ENCODE results near the gene ALS2.
A peak's percentile ranks its signal among the peaks of the same experiment; 100 is the strongest.

The ALS2 gene

DNA sequence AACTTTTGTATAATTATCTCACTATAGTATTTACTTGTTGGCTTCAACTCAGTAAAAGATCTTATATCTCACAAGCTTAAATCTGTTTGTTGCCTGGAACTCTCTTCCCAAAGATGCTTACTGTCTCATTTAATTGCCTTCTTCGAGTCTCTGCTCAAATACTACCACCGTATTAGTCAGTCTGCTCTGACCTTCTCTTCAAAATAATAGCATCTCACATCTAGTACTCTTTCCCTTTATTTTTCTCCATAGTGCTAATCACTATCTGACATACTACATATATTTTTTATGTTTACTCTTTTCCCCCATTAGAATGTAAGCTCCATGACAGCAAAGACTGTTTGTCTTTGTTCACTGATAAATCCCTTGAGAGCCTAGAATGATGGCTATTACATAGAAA lies 71.7 kb downstream of the ALS2 start:
- no peak for DNase-seq (ENCODE audit: low read depth in 1 of 2, low spot score in 1 of 2)
- TF ChIP-seq JUND (IDR thresholded peaks at IDR 0.05; ENCODE audit: low read depth): no peak
- in situ Hi-C loops (cut with HindIII; ENCODE audit: low pct_unique_long_range_greater_than_20kb, low sequenced_read_pairs): no loop called here

DNA sequence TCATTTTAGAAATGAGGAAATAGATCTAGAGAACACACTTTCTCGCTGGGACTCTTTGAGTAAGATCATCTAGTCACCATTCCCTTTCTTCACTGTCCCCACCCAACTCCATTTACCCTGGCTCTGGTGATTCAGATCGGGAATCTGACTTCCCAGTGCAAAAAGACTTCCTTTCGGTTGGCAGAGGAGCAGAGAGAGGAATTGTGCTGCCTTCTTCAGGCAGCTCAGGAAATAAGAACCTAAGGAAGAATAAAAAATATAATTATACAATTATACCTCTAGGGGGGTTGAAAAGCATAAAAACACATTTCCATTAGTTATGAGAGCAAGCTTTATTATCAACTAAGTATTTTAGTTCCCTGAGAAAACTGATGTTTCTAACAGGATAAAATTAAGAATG lies 73.0 kb downstream of the ALS2 start:
- DNase-seq (ENCODE audit: low read depth in 1 of 2, low spot score in 1 of 2): no peak
- TF ChIP-seq JUND (IDR thresholded peaks at IDR 0.05; ENCODE audit: low read depth): no peak
- in situ Hi-C loops (cut with HindIII; ENCODE audit: low pct_unique_long_range_greater_than_20kb, low sequenced_read_pairs): no loop called here

DNA sequence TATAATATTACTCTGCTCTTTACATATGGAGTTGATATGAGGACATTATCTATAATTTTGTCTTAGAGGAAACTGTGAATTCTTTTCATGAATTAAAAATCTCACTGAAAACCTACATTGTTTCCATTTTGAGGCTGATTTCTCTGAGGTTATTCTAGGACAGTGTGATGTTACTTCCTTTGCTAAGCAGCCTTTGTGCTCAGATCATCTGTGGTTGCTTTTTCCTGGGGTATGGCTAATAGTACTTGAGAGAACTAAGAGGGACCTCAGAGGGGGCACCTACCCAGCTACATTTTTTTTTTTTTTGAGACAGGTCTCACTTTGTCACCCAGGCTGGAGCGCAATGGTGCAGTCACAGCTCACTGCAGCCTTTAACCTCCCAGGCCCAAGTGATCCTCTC lies 73.6 kb downstream of the ALS2 start:
- in situ Hi-C loops (cut with HindIII; ENCODE audit: low pct_unique_long_range_greater_than_20kb, low sequenced_read_pairs): no loop called here
- TF ChIP-seq JUND (IDR thresholded peaks at IDR 0.05; ENCODE audit: low read depth): no peak
- DNase-seq (ENCODE audit: low read depth in 1 of 2, low spot score in 1 of 2): no peak

DNA sequence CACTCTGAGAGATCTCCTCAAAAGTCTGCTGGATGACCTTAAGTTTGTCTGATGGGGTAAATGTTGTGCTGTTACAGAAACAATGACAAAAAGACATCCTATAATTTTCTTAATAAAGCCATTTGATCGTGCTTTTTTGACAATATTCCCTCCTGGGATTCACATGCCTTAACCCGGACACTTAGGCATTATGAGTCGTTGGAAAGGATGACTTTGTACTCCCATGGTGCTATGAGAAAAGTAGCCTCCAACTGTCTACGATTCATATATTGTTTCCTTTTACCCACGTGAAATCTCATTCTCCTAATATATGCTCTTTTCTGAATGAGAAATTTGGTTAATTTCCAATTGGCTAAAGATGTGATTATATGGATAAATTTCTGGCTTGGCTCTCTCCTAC lies 76.2 kb downstream of the ALS2 start:
- TF ChIP-seq JUND (IDR thresholded peaks at IDR 0.05; ENCODE audit: low read depth): no peak
- in situ Hi-C loops (cut with HindIII; ENCODE audit: low pct_unique_long_range_greater_than_20kb, low sequenced_read_pairs): no loop called here
- no peak for DNase-seq (ENCODE audit: low read depth in 1 of 2, low spot score in 1 of 2)

DNA sequence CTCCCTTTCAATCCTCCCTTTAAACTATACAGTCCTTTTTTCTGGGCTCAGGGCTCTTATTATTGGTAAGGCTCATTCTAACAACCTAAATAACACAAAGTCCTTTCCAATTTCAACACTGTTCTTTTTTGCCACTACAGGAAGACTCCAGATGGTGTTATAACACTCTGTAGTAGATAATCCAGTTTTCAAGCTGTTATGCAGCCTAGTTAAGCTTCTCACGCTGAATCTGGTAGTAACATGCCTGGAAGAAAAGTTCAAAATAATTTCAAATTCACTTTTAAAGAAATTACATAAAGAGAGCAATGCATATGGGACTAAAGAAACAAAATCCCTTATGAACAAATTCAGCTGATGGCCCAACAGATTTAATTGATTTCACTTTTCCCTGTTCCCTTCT lies 79.1 kb downstream of the ALS2 start:
- DNase-seq (ENCODE audit: low read depth in 1 of 2, low spot score in 1 of 2): no peak
- in situ Hi-C loops (cut with HindIII; ENCODE audit: low pct_unique_long_range_greater_than_20kb, low sequenced_read_pairs): no loop called here
- no peak for TF ChIP-seq JUND (IDR thresholded peaks at IDR 0.05; ENCODE audit: low read depth)

DNA sequence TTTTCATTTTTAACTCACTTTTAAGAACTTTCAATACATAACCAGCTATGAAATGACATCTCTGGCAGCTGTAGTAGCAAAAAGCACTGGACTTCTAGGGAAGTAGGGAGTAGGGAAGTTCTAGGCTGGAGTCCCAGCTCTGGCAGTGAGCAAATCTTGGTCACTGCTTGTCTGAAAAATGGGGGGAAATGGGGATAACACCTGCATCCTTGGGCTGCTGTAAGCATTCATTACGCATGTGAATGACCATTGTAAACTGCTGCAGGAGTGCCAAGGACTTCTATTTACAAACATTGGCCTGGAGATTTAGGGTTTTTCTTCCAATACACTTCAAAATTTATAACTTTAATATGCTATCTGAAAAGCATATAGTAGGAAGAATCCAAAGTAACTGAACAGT lies 81.3 kb downstream of the ALS2 start:
- no peak for TF ChIP-seq JUND (IDR thresholded peaks at IDR 0.05; ENCODE audit: low read depth)
- in situ Hi-C loops (cut with HindIII; ENCODE audit: low pct_unique_long_range_greater_than_20kb, low sequenced_read_pairs): no loop called here
- no peak for DNase-seq (ENCODE audit: low read depth in 1 of 2, low spot score in 1 of 2)

DNA sequence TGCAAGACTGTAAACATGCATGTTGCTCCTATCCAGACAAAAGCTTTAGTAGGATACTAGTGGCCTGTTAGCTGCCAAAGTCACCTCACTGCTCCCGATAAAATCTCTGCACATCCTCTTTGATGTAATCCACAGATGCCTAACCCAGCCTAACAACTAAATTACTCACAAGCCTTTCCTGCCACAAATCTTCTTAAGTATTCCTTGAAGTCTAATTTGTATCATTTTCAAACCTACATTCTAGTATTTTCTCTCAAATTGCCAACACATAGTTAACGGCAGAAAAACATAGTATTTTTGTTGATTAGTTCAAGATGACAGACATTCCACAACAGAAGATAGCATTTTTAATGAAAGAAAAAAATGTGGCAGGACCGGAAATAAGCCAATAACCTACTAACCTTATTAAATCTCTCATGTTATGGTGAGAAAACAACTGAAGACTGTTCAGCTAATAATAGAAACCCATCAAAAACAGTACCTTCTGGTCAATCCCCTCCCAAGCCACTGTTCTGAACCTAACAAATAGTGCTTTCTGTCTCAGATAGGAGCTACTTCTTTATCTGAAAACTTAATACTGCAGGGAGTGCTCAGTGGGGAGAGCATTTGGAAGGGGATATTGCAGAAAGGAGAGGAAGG lies 82.0 kb downstream of the ALS2 start, which contains the start of gene MPP4:
Gene MPP4, minus strand, starts transcription at position 57 of the 639 bp plus-strand sequence. CDS start 4,690 bp downstream, outside the sequence.
- DNase-seq (ENCODE audit: low read depth in 1 of 2, low spot score in 1 of 2): peak in 1 of 2 experiments; percentile 3
- in situ Hi-C loops (cut with HindIII; ENCODE audit: low pct_unique_long_range_greater_than_20kb, low sequenced_read_pairs): no loop called here
- TF ChIP-seq JUND (IDR thresholded peaks at IDR 0.05; ENCODE audit: low read depth): no peak

DNA sequence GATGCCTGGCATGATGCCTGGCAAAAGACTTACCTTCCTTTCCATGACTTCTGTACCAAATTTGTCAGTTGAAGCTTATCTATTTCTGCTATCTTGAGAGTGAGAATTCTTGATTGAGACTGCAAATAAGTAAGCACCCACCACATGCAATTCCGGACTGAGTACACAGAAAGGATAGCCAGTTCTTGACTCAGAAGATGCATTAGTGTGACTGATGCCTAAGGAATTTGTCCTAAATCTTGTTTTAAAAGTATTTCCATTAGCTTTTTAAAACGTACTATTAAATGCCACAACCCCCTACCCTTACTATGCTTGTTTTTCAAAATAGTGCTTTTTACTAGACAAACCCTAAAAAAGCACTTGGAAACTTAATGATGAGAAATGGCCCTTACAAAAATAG lies 82.8 kb downstream of the ALS2 start:
- in situ Hi-C loops (cut with HindIII; ENCODE audit: low pct_unique_long_range_greater_than_20kb, low sequenced_read_pairs): no loop called here
- no peak for TF ChIP-seq JUND (IDR thresholded peaks at IDR 0.05; ENCODE audit: low read depth)
- no peak for DNase-seq (ENCODE audit: low read depth in 1 of 2, low spot score in 1 of 2)

DNA sequence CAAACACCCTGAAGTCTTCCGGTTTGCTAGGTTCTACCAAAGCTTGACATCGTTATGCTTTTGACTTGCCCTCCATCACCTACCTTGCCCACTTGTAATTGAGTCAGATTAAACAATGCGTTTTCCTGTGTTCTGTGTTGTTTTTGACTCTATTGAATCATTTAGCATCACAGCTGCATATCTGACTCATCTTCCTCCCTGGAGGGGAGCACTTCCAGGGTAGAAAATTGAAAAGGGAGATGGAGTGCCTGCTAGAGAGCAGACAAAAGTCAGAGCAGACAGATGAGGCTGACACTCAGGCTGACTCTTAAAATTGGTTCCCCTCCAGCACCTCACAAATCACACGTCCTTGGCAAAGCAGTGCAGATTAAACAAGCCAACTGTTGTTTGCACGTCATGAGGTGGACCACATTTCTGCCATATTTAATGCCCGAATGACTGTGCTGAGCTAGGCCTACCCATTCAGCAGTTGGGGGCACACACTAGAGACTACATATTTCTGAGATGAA lies 84.5 kb downstream of the ALS2 start:
- in situ Hi-C loops (cut with HindIII; ENCODE audit: low pct_unique_long_range_greater_than_20kb, low sequenced_read_pairs): no loop called here
- no peak for TF ChIP-seq JUND (IDR thresholded peaks at IDR 0.05; ENCODE audit: low read depth)
- DNase-seq (ENCODE audit: low read depth in 1 of 2, low spot score in 1 of 2): no peak

DNA sequence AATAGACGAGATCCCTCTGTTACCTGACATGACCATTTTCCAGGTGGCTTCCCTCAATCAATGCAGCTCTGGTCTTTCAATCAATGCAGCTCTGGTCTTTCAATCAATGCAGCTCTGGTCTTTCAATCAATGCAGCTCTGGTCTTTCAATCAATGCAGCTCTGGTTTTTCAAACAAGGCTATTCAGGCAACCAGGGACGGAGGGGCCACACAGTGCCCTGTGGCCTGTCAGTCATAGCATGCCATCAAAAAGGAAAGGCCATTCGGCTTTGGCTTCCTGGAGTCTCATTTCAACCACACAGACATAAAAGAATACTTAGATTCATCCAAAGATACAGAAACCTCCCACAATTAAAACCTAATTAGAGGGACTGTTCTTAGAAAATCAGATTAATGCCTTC lies 95.6 kb downstream of the ALS2 start:
- no peak for DNase-seq (ENCODE audit: low read depth in 1 of 2, low spot score in 1 of 2)
- in situ Hi-C loops (cut with HindIII; ENCODE audit: low pct_unique_long_range_greater_than_20kb, low sequenced_read_pairs): no loop called here
- TF ChIP-seq JUND (IDR thresholded peaks at IDR 0.05; ENCODE audit: low read depth): no peak

DNA sequence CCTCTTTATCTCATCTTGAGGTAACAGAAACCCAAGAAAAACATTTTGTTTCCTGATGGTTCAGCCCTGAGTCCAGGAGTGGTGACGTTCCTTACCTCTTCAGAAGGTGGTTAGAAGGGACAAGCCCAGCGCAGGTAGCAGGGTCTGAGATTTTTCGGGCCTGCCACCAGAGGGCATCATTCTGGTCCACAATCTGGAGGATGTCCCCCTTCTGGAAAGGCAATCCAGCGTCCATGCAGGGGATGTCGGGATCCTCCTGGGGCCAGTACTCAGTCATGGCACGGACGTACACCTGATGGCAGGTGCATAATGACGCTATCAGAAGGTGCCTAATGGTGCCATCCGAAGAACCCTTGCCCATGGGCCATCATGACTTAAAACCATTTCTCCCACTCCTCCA lies 100.0 kb downstream of the ALS2 start:
- TF ChIP-seq JUND (IDR thresholded peaks at IDR 0.05; ENCODE audit: low read depth): no peak
- DNase-seq (ENCODE audit: low read depth in 1 of 2, low spot score in 1 of 2): peak in 1 of 2 experiments; percentile 28
- in situ Hi-C loops (cut with HindIII; ENCODE audit: low pct_unique_long_range_greater_than_20kb, low sequenced_read_pairs): no loop called here

DNA sequence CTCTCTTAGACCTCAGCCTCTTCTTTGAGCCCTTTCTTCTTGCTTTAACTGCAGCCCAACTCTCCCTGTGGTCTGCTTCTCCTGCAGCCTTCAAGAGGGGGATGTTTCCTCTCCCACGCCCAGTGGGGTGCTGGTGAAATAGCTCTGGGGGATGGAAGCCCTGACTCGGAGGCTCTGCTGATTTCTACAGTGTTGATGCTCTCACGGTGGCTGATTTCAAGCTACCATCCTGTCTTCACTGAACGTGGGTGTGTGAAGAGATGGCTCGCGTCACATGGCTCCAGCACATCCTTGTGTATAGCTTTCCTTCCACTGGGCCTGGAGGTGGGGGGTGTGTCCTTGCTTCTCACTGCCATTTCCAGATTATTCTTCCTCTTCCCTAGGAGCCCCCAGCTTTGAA lies 102.3 kb downstream of the ALS2 start:
- in situ Hi-C loops (cut with HindIII; ENCODE audit: low pct_unique_long_range_greater_than_20kb, low sequenced_read_pairs): no loop called here
- no peak for TF ChIP-seq JUND (IDR thresholded peaks at IDR 0.05; ENCODE audit: low read depth)
- DNase-seq (ENCODE audit: low read depth in 1 of 2, low spot score in 1 of 2): no peak

DNA sequence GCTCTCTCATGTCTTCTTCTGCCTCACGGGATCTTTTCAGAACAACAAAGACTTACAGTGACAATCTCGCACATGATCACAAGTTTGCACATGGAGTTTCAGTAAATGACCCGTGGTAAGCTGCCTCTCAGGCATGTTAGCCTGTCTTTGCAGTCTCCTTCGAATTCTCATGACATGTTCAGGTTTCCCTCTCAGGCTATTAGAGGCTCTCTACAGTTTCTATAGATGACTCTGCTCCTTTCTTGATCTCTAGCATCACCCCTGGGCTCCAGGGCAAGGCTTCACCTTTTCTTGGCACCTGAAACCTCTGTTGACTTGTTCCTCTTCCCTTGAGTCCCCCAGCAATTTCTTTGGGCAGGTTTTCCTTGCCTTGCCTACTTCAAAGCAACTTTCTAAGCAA lies 105.3 kb downstream of the ALS2 start:
- in situ Hi-C loops (cut with HindIII; ENCODE audit: low pct_unique_long_range_greater_than_20kb, low sequenced_read_pairs): no loop called here
- TF ChIP-seq JUND (IDR thresholded peaks at IDR 0.05; ENCODE audit: low read depth): no peak
- DNase-seq (ENCODE audit: low read depth in 1 of 2, low spot score in 1 of 2): no peak

DNA sequence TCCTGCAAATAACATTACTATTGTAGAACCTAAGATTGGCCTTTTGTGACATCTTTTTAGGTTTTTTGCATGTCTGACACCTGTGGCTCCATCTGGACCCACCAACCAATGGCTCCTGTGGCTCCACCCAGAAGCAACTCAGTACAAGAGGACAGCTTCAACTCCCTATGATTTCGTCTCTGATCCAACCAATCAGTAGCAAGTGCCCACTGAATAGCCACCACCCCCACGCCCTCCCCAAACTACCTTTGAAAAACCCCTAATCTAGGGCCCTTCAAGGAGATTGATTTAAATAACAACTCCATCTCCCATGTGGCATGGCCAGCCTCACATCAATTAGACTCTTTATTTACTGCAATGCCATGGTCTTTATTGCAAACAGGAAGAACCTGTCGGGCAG lies 105.9 kb downstream of the ALS2 start:
- in situ Hi-C loops (cut with HindIII; ENCODE audit: low pct_unique_long_range_greater_than_20kb, low sequenced_read_pairs): no loop called here
- no peak for TF ChIP-seq JUND (IDR thresholded peaks at IDR 0.05; ENCODE audit: low read depth)
- peak in 1 of 2 experiments; percentile 11 for DNase-seq (ENCODE audit: low read depth in 1 of 2, low spot score in 1 of 2)

Measured in T47D (cell line).